Cardiac muscle cell (in vitro differentiated cells and primary cell): ENCODE measurements around the gene TCERG1L. TPM values are rescaled to one million over a fixed set of nuclear protein-coding genes. Genes with fewer than 3 reads are reported as not detected.

Experiments used
- DNase-seq, 2 donors: peaks; one replicate each; pipeline versions ENCODE4 v3.0.0 to v3.0.0-alpha.2; 2010 to 2017; ENCODE audit warnings: low read depth in 1 of 2, low spot score in 1 of 2
- H3K27ac ChIP-seq: fragments of 200-600 bp; sonication (generic); 2 replicates; pipeline ENCODE4 v1.5.1; 2016
- H3K27me3 ChIP-seq: fragments of 200-600 bp; sonication (generic); 2 replicates; pipeline ENCODE4 v1.6.0; 2016; ENCODE audit warnings: control low read depth
- H3K36me3 ChIP-seq: fragments of 200-600 bp; sonication (generic); 2 replicates; pipeline ENCODE4 v1.5.1; 2016; ENCODE audit warnings: control low read depth
- H3K4me1 ChIP-seq: fragments of 200-600 bp; sonication (generic); 2 replicates; pipeline ENCODE4 v1.8.1; 2017; ENCODE audit warnings: low read depth, mild to moderate bottlenecking, mixed run types
- H3K4me3 ChIP-seq: fragments of 200-600 bp; sonication (generic); 2 replicates; pipeline ENCODE4 v1.5.1; 2016; ENCODE audit warnings: mild to moderate bottlenecking
- H3K9me3 ChIP-seq: fragments of 200-600 bp; sonication (generic); 2 replicates; pipeline ENCODE4 v1.5.1; 2017; ENCODE audit warnings: low read depth, mild to moderate bottlenecking, control low read depth
- polyA plus RNA-seq: library from polyadenylated mRNA; unstranded; fragments of >200 nt; fragmentation: Nextera tagmentation; extraction: Ambion mirVana; gene quantifications from 2 replicates; pipeline ENCODE4 v1.2.1, GENCODE V29; 2016
- total RNA-seq: library from RNA; depleted of rRNA; stranded (reverse); fragments of >200 nt; gene quantifications from 2 replicates; pipeline ENCODE4 v1.2.3, GENCODE V29; 2016
- TF ChIP-seq, protein P1 (sequence below): IDR thresholded peaks from 2 replicates; pipeline ENCODE4 v1.5.1; 2012; ENCODE audit warnings: low read depth, mild to moderate bottlenecking, low read length

Gene TCERG1L
- total and polyA plus RNA-seq, 2 experiments from 2014 or later, result 0.12 to 1.9 TPM

DNA sequence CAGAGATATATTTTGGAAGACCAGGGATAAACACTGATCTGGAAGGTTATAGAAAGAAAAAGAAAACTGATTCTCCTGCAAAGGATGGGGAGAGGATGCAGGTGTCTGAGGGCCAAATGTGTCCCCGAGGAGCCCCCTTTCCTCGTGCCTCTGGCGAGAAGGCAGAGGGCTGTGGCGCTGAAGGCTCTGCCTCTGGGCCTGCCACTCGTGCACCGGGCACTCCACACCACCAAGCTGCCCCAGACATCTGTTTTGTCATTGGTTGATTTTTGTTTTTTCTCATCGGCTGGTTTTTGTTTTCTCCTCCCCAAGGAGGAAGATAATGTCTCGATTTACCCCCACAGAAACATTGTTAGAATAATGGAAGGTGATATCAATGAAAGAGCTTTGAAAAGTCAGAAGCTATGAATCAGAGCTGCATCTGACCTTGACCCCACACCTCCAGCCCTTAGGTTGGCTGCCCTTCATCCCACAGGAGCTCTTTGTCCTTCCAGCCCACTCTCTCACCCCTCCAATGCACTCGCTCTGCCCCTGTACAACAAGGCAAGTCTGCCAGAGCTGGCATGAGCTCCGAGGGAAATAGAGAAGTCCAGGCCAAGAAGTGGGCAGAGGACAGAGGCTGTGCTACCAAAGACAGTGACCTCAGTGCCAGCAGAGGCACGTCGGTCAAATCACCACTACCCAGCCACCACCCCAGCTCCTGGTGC, 124.8 kb downstream of the TCERG1L start:
- no peak overlapping the region for H3K27ac ChIP-seq
- H3K27me3 ChIP-seq, result no peaks in the 10 kb centered on the region
- no peak overlapping the region for H3K4me3 ChIP-seq
- TF ChIP-seq, protein P1, sequence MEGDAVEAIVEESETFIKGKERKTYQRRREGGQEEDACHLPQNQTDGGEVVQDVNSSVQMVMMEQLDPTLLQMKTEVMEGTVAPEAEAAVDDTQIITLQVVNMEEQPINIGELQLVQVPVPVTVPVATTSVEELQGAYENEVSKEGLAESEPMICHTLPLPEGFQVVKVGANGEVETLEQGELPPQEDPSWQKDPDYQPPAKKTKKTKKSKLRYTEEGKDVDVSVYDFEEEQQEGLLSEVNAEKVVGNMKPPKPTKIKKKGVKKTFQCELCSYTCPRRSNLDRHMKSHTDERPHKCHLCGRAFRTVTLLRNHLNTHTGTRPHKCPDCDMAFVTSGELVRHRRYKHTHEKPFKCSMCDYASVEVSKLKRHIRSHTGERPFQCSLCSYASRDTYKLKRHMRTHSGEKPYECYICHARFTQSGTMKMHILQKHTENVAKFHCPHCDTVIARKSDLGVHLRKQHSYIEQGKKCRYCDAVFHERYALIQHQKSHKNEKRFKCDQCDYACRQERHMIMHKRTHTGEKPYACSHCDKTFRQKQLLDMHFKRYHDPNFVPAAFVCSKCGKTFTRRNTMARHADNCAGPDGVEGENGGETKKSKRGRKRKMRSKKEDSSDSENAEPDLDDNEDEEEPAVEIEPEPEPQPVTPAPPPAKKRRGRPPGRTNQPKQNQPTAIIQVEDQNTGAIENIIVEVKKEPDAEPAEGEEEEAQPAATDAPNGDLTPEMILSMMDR, result no peak
- no peaks in the 10 kb centered on the region for H3K36me3 ChIP-seq
- no peak for DNase-seq
- H3K4me1 ChIP-seq, result no peaks in the 10 kb centered on the region
- H3K9me3 ChIP-seq, result no peaks in the 10 kb centered on the region

DNA sequence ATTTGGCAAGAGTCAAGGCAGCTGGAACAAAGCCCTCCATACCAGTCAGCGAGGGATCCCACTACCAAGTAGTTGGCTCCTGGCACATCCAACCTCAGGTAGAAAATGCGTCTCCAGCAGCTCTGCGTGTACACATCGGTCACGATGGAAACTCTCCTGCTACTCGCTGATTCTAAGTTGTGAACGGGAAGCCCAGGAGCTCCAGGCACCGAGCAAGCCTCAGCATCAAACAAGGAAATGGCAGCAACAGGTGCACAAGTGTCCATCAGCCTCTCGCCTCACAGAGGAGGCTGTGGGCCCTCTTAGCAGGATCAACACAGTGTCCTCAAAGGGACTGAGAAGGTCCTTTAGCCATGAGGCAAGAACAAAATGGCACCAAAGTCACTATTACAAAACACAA, 127.0 kb downstream of the TCERG1L start:
- Histone ChIP-seq H3K27ac (no peak overlapping the region), H3K27me3 (no peaks in the 10 kb centered on the region), H3K4me3 (no peak overlapping the region), H3K4me1 (no peaks in the 10 kb centered on the region), H3K9me3 (no peaks in the 10 kb centered on the region), H3K36me3 (no peaks in the 10 kb centered on the region)
- DNase-seq, result no peak
- TF ChIP-seq, protein P1, result no peak

DNA sequence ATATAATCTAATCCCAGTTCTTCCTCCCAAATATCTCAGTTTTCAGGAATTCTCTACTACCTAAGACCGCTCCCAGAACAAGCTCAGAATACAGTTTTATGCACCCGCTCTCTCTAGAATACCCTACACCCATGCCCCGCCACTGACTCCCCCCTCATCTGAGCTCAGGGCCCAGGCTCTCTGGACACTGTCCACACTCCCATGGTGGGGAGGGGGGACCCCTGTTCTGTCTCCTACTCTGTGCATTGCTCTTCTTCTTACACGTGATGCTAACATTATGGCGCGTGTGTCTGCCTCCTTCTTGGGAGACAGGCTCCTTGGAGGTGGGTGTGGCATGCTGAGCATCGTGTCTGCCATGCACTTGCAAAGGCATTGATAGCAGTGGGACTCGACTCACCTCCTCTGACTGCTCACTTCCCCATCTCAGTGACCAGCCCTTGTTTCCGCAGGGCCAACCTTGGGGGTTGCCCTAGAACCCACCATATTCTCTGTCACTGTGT, 127.9 kb downstream of the TCERG1L start:
- no peak overlapping the region for H3K4me3 ChIP-seq
- TF ChIP-seq, protein P1, result no peak
- no peaks in the 10 kb centered on the region for H3K9me3 ChIP-seq
- no peaks in the 10 kb centered on the region for H3K4me1 ChIP-seq
- H3K27ac ChIP-seq, result no peak overlapping the region
- no peak for DNase-seq
- no peaks in the 10 kb centered on the region for H3K36me3 ChIP-seq
- H3K27me3 ChIP-seq, result no peaks in the 10 kb centered on the region

DNA sequence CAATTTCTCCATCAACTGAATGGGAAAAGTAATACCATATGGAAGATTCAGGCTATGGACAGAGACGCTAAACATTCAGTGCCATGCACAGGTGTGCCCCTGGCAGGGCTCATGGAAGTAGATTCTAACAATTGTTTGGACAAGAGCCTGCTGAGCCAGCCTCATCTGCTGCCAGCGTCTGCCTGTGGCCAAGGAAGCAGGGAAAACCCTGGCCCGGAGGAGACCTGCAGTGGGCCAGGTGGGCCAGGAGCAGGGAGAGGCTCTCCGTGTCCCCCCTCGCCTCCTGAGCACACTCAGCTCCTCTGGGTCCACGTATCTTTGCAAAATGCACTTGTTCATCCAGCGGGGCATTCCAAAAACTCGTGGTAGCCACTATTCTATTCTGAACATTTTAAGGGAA, 130.1 kb downstream of the TCERG1L start:
- H3K27me3 ChIP-seq, result no peaks in the 10 kb centered on the region
- no peaks in the 10 kb centered on the region for H3K4me1 ChIP-seq
- TF ChIP-seq, protein P1, result no peak
- no peak overlapping the region for H3K27ac ChIP-seq
- no peak for DNase-seq
- no peaks in the 10 kb centered on the region for H3K36me3 ChIP-seq
- no peaks in the 10 kb centered on the region for H3K9me3 ChIP-seq
- H3K4me3 ChIP-seq, result no peak overlapping the region

DNA sequence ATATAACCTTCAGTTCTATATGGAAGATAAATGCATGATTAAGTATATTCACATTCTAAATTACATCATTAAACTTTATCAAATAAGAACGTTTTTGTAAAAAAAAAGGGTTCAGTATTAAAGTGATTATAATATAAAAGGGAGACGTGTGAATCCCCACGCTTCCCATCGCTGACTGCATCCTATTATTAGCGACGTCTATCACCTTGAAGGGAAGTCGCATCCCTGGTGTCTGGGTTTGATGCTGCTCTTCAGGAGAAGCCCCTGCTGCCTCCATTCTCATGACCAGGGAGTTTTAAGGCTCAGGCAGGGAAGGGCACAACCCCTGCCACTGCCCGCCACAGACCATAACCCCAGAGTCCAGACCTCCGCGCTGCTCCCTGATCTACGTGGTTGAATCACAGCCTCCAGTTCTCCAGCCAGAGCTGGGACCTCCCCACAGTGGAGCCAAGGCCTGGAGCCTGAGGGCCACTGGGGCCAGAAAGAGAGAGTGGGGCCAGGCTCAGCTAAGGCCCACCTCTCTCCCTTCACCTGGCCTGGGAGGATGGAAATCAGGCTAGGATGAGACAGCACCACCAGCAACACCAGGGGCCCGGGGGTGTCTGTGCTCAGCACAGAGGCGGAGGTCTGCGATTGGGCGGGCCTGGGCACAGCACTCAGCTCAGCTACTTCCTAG, 130.6 kb downstream of the TCERG1L start:
- no peak for DNase-seq
- H3K9me3 ChIP-seq, result no peaks in the 10 kb centered on the region
- H3K27me3 ChIP-seq, result no peaks in the 10 kb centered on the region
- no peak overlapping the region for H3K27ac ChIP-seq
- H3K36me3 ChIP-seq, result no peaks in the 10 kb centered on the region
- no peaks in the 10 kb centered on the region for H3K4me1 ChIP-seq
- no peak overlapping the region for H3K4me3 ChIP-seq
- TF ChIP-seq, protein P1, result no peak
